ENCODE data around the gene KCNK6. TPM values are rescaled to one million over a fixed set of nuclear protein-coding genes. Genes with fewer than 3 reads are reported as not detected.

KCNK6 gene
- total and polyA plus RNA-seq, 2 of the 8 experiments (the other 6 are each of a cell fraction or from before 2014, with no cell fraction given), result 10.6 to 13.3 TPM

- ChIA-PET POLR2A (ENCODE audit: partially characterized antibody) (interaction anchor here (1.2 to 2.0 kb wide), 2 partner anchors 14 to 18 kb away, joined by 3 to 6 read pairs; no protein-coding TSS in a partner anchor), CTCF (ENCODE audit: partially characterized antibody) (interaction anchor here (0.6 to 2.5 kb wide), 6 partner anchors 9 to 113 kb away, joined by 3 to 7 read pairs (median 3); no protein-coding TSS in a partner anchor)
- Histone ChIP-seq H4K5ac (ENCODE audit: insufficient read length, low read depth, low read length) (peak overlapping the region; percentile 47), H3K9me3 (ENCODE audit: insufficient read depth in 2 of 2, low read depth in 1 of 2, low read length in 1 of 2) (no peaks in the 10 kb centered on the region), H3K4me3 (ENCODE audit: extremely low read depth in 1 of 4, insufficient read depth in 2 of 4, low read depth in 3 of 4, low read length in 4 of 4) (peak overlapping the region; percentile 66 to 86 (median 75)), H4K20me1 (replicated peaks in 1 of 2; ENCODE audit: control insufficient read depth in 1 of 2, insufficient read depth in 2 of 2, low read length in 2 of 2) (no peaks in the 10 kb centered on the region), H3K14ac (ENCODE audit: insufficient read length) (no peak overlapping the region), H3K36me3 (ENCODE audit: control insufficient read depth in 2 of 4, insufficient read depth in 4 of 4, low read length in 3 of 4) (no peaks in the 10 kb centered on the region), H3K4me2 (ENCODE audit: insufficient read depth in 1 of 2, low read depth in 2 of 2, low read length in 2 of 2) (peak overlapping the region; percentile 92 to 96), H2BK20ac (ENCODE audit: low read length) (no peak overlapping the region), H3K79me2 (ENCODE audit: control insufficient read depth in 1 of 2, insufficient read depth in 2 of 2, low read length in 2 of 2) (no peaks in the 10 kb centered on the region), H4K91ac (replicated peaks; ENCODE audit: insufficient read length, low read length) (peak overlapping the region; percentile 62), H3K27me3 (replicated peaks in 1 of 4; ENCODE audit: control insufficient read depth in 3 of 4, extremely low read depth in 1 of 4, insufficient read depth in 3 of 4, low read length in 3 of 4) (no peaks in the 10 kb centered on the region), H3K9ac (replicated peaks in 1 of 4; ENCODE audit: extremely low read depth in 1 of 4, low read depth in 3 of 4, low read length in 3 of 4) (peak overlapping the region in 1 of 4 experiments; percentile 1; a peak in 1 of 7 replicates), H3K56ac (replicated peaks; ENCODE audit: insufficient read length, low read depth, low read length) (peak overlapping the region; percentile 34), H2BK15ac (ENCODE audit: low read length) (peak overlapping the region; percentile 100), H2AFZ (ENCODE audit: low read length) (peak overlapping the region; percentile 76; the same call in 1 of the 2 replicates), H3K4me1 (replicated peaks in 1 of 4; ENCODE audit: control insufficient read depth in 3 of 4, insufficient read depth in 4 of 4, low read length in 3 of 4) (peaks cover 0 to 5% (median 4%) of the 10 kb centered on the region in 4 experiments; a peak in 5 of 7 replicates), H3K23ac (ENCODE audit: insufficient read length) (no peak overlapping the region), H2BK120ac (replicated peaks; ENCODE audit: low read depth, low read length) (no peak overlapping the region), H2AK5ac (ENCODE audit: low read depth, low read length) (no peak overlapping the region), H3K27ac (ENCODE audit: low read depth, low read length) (no peak overlapping the region), H3K4ac (replicated peaks; ENCODE audit: insufficient read length, low read depth, low read length) (no peak overlapping the region), H3K79me1 (ENCODE audit: low read depth, low read length) (no peaks in the 10 kb centered on the region), H3K18ac (ENCODE audit: extremely low read depth, low read length) (peak overlapping the region; percentile 75; the same call in 1 of the 2 replicates), H2BK5ac (ENCODE audit: low read depth, low read length) (no peak overlapping the region; the same call in 1 of the 2 replicates), H2BK12ac (ENCODE audit: low read depth, low read length) (peak overlapping the region; percentile 62; the same call in 1 of the 2 replicates), H3K23me2 (ENCODE audit: low read depth, low read length) (peaks cover 12% of the 10 kb centered on the region), H4K8ac (ENCODE audit: extremely low read depth, insufficient read depth, low read length) (no peak overlapping the region)
- DNase-seq (ENCODE audit: low read depth in 1 of 2, low spot score in 2 of 2) (no peak), FAIRE-seq (no peak)
- WGBS, 2 experiments (ENCODE audit: extremely low coverage in 1 of 2, insufficient coverage in 1 of 2, insufficient read length in 1 of 2, insufficient replicate concordance in 2 of 2, low coverage in 1 of 2, low lambda C conversion rate in 2 of 2, missing lambda C conversion rate in 1 of 2), result 65% methylated on average over 10 of the region's 10 CpGs; no CpG with 5 or more reads in 1 of the 2 experiments
- TF ChIP-seq POLR2AphosphoS5 (IDR thresholded peaks at IDR 0.05; ENCODE audit: low read depth, low read length), result no peak
- peak; percentile 50; the same call in 1 of the 2 replicates for TF ChIP-seq TEAD4 (IDR thresholded peaks at IDR 0.05; ENCODE audit: low read depth, low read length)
Observed at GRCh38 chr19:38337360-38337653, 17.7 kb downstream of the KCNK6 start.

Measured in H1 (cell line).